HEK293 (cell line): ENCODE measurements around the gene PIK3CD.

Source experiments
- CTCF ChIA-PET: fragments of 350-600 bp; formaldehyde crosslinking; extraction: SDS; loops from one replicate; lab custom pipeline; 2021; ENCODE audit warnings: antibody characterized with exemption; lab: Yijun Ruan, JAX
- POLR2A ChIA-PET: fragments of 300-600 bp; formaldehyde crosslinking; extraction: SDS; loops from one replicate; lab custom pipeline; 2020; ENCODE audit warnings: antibody characterized with exemption, inconsistent platforms; lab: Yijun Ruan, JAX
- H3K27ac ChIP-seq: fragments of 200-500 bp; sonication (Bioruptor generic); 2 replicates; pipeline ENCODE4 v1.5.1; 2014; ENCODE audit warnings: low read depth, low read length, control low read depth, inconsistent platforms; ENCODE audit errors: extremely low read depth
- H3K36me3 ChIP-seq, 2 experiments: fragments of 200-500 bp in 1 of 2; sonication (Bioruptor generic) in 1 of 2; 1 replicate in 1 of 2; 2 replicates in 1 of 2; pipeline ENCODE4 v1.5.1; 2014 to 2017; ENCODE audit warnings: inconsistent platforms in 2 of 2, low read length in 2 of 2; ENCODE audit not compliant: control insufficient read depth in 2 of 2, insufficient read depth in 1 of 2
- H3K4me1 ChIP-seq: fragments of 200-500 bp; sonication (Bioruptor generic); 2 replicates; pipeline ENCODE4 v1.5.1; 2014; ENCODE audit warnings: mild to moderate bottlenecking, low read length, inconsistent platforms; ENCODE audit not compliant: control insufficient read depth, insufficient read depth
- H3K4me3 ChIP-seq: 2 replicates; pipeline ENCODE4 v1.5.1; 2011; ENCODE audit warnings: low read depth, mild to moderate bottlenecking, control low read depth, low read length, moderate library complexity
- H3K9me3 ChIP-seq: fragments of 200-500 bp; sonication (Bioruptor generic); 2 replicates; pipeline ENCODE4 v1.5.1; 2014; ENCODE audit warnings: low read depth, low read length, inconsistent platforms; ENCODE audit not compliant: control insufficient read depth, insufficient read depth
- KLF8 ChIP-seq: fragments of 450-650 bp; formaldehyde crosslinking; IDR thresholded peaks from 2 replicates; pipeline ENCODE4 v1.5.1; 2016; ENCODE audit warnings: missing biosample characterization, missing genetic modification characterization
- OVOL3 ChIP-seq: fragments of 450-650 bp; formaldehyde crosslinking; IDR thresholded peaks from 2 replicates; pipeline ENCODE4 v1.5.1; 2016; ENCODE audit warnings: missing biosample characterization, missing genetic modification characterization
- SP3 ChIP-seq: fragments of 450-650 bp; formaldehyde crosslinking; IDR thresholded peaks from 2 replicates; pipeline ENCODE4 v1.5.1; 2016; ENCODE audit warnings: missing biosample characterization, missing genetic modification characterization
- SP7 ChIP-seq: fragments of 450-650 bp; formaldehyde crosslinking; IDR thresholded peaks from 2 replicates; pipeline ENCODE4 v1.5.1; 2016; ENCODE audit warnings: missing biosample characterization, missing genetic modification characterization
- ZBTB48 ChIP-seq: fragments of 450-650 bp; formaldehyde crosslinking; IDR thresholded peaks from 2 replicates; pipeline ENCODE4 v1.5.1; 2016; ENCODE audit warnings: missing biosample characterization, missing genetic modification characterization
- ZFHX2 ChIP-seq: fragments of 450-650 bp; formaldehyde crosslinking; conservative IDR thresholded peaks from 2 replicates; pipeline ENCODE4 v1.5.1; 2016; ENCODE audit warnings: missing biosample characterization, missing genetic modification characterization
- ZFP69B ChIP-seq: fragments of 450-650 bp; formaldehyde crosslinking; IDR thresholded peaks from 2 replicates; pipeline ENCODE4 v1.5.1; 2016; ENCODE audit warnings: missing biosample characterization, missing genetic modification characterization
- ZNF155 ChIP-seq: fragments of 450-650 bp; formaldehyde crosslinking; IDR thresholded peaks from 2 replicates; pipeline ENCODE4 v1.5.1; 2016; ENCODE audit warnings: missing biosample characterization, missing genetic modification characterization
- ZNF169 ChIP-seq: fragments of 450-650 bp; formaldehyde crosslinking; IDR thresholded peaks from 2 replicates; pipeline ENCODE4 v1.5.1; 2016; ENCODE audit warnings: missing biosample characterization, missing genetic modification characterization
- ZNF274 ChIP-seq, 2 experiments: fragments of 200-500 bp in 1 of 2; fragments of 450-650 bp in 1 of 2; sonication (Bioruptor generic) in 1 of 2; formaldehyde crosslinking in 1 of 2; IDR thresholded peaks; 2 replicates each; pipeline versions ENCODE4 v1.5.1 to v1.6.1; 2014 to 2016; ENCODE audit warnings: borderline replicate concordance in 1 of 2, inconsistent platforms in 1 of 2, low read length in 1 of 2, missing biosample characterization in 1 of 2, missing genetic modification characterization in 1 of 2
- ZNF341 ChIP-seq: fragments of 450-650 bp; formaldehyde crosslinking; IDR thresholded peaks from 2 replicates; pipeline ENCODE4; 2016; ENCODE audit warnings: low read depth, missing biosample characterization, missing genetic modification characterization
- ZNF350 ChIP-seq: fragments of 450-650 bp; formaldehyde crosslinking; IDR thresholded peaks from 2 replicates; pipeline ENCODE4 v1.5.0; 2017; ENCODE audit warnings: missing biosample characterization, mild to moderate bottlenecking, missing genetic modification characterization
- ZNF354C ChIP-seq: fragments of 450-650 bp; formaldehyde crosslinking; IDR thresholded peaks from 2 replicates; pipeline ENCODE4 v1.5.1; 2016; ENCODE audit warnings: missing biosample characterization, missing genetic modification characterization, low read depth, borderline replicate concordance
- ZNF391 ChIP-seq: fragments of 450-650 bp; formaldehyde crosslinking; IDR thresholded peaks from 2 replicates; pipeline ENCODE4 v1.5.1; 2016; ENCODE audit warnings: low read depth, missing biosample characterization, missing genetic modification characterization, borderline replicate concordance
- ZNF394 ChIP-seq: fragments of 450-650 bp; formaldehyde crosslinking; IDR thresholded peaks from 2 replicates; pipeline ENCODE4 v1.5.1; 2016; ENCODE audit warnings: missing biosample characterization, missing genetic modification characterization, mild to moderate bottlenecking, moderate library complexity, borderline replicate concordance
- ZNF548 ChIP-seq: fragments of 450-650 bp; formaldehyde crosslinking; IDR thresholded peaks from 2 replicates; pipeline ENCODE4 v1.5.1; 2016; ENCODE audit warnings: missing biosample characterization, missing genetic modification characterization
- ZNF561 ChIP-seq: fragments of 450-650 bp; IDR thresholded peaks from 2 replicates; pipeline ENCODE4 v1.5.1; 2018; ENCODE audit warnings: missing biosample characterization, missing genetic modification characterization, borderline replicate concordance
- ZNF654 ChIP-seq: fragments of 450-650 bp; formaldehyde crosslinking; IDR thresholded peaks from 2 replicates; pipeline ENCODE4 v1.5.1; 2016; ENCODE audit warnings: low read depth, missing biosample characterization, missing genetic modification characterization
- ZNF707 ChIP-seq: fragments of 450-650 bp; formaldehyde crosslinking; IDR thresholded peaks from 2 replicates; pipeline ENCODE4 v1.5.1; 2016; ENCODE audit warnings: missing biosample characterization, missing genetic modification characterization
- ZNF776 ChIP-seq: fragments of 450-650 bp; formaldehyde crosslinking; IDR thresholded peaks from 2 replicates; pipeline ENCODE4 v1.5.0; 2017; ENCODE audit warnings: missing biosample characterization, missing genetic modification characterization, borderline replicate concordance
- ZNF777 ChIP-seq: fragments of 450-650 bp; formaldehyde crosslinking; IDR thresholded peaks from 2 replicates; pipeline ENCODE4 v1.5.1; 2017; ENCODE audit warnings: missing biosample characterization, missing genetic modification characterization, borderline replicate concordance
- ZNF792 ChIP-seq: fragments of 450-650 bp; formaldehyde crosslinking; IDR thresholded peaks from 2 replicates; pipeline ENCODE4 v1.5.1; 2016; ENCODE audit warnings: missing biosample characterization, missing genetic modification characterization
- ZNF843 ChIP-seq: fragments of 450-650 bp; formaldehyde crosslinking; IDR thresholded peaks from 2 replicates; pipeline ENCODE4 v1.5.1; 2016; ENCODE audit warnings: missing biosample characterization, missing genetic modification characterization
- ZXDB ChIP-seq: fragments of 450-650 bp; formaldehyde crosslinking; IDR thresholded peaks from 2 replicates; pipeline ENCODE4 v1.5.1; 2016; ENCODE audit warnings: missing biosample characterization, missing genetic modification characterization
- TF ChIP-seq, protein P1 (sequence below): fragments of 450-650 bp; formaldehyde crosslinking; IDR thresholded peaks from 2 replicates; pipeline ENCODE4 v1.5.1; 2017; ENCODE audit warnings: missing biosample characterization, missing genetic modification characterization
- TF ChIP-seq, protein P2 (sequence below): fragments of 450-650 bp; formaldehyde crosslinking; IDR thresholded peaks from 2 replicates; pipeline ENCODE4 v1.5.1; 2017; ENCODE audit warnings: missing biosample characterization, missing genetic modification characterization

The PIK3CD gene

DNA sequence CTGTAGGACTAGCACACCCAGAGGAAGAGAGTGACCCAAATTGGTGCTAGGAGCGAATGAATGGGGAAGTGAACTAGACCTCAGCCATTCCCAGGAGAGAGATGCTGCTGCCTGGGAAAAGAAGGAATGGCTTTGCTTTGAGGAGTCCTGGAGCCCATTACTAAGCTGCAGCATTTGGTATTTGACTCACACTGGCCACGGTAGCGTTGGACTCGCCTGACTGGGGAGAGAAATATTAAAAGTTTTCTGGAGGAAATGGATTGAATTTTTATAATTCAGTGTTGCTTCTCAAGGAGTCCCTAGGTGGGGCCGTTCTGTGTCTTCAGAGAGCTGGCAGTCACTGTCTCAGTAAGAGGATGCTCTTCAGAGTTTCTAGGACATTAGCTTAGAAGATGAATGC is 40.2 kb downstream of the PIK3CD start:
- ChIA-PET POLR2A (no interaction called here), CTCF (interaction anchor here (0.6 to 2.6 kb wide), 4 partner anchors 10 to 93 kb away, joined by 3 to 9 read pairs (median 6); no protein-coding TSS in a partner anchor)
- TF ChIP-seq, protein P1, sequence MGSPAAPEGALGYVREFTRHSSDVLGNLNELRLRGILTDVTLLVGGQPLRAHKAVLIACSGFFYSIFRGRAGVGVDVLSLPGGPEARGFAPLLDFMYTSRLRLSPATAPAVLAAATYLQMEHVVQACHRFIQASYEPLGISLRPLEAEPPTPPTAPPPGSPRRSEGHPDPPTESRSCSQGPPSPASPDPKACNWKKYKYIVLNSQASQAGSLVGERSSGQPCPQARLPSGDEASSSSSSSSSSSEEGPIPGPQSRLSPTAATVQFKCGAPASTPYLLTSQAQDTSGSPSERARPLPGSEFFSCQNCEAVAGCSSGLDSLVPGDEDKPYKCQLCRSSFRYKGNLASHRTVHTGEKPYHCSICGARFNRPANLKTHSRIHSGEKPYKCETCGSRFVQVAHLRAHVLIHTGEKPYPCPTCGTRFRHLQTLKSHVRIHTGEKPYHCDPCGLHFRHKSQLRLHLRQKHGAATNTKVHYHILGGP (tag by site-specific recombination): no peak
- TF ChIP-seq ZNF341 (no peak), ZXDB (tag by site-specific recombination) (no peak), ZNF843 (tag by site-specific recombination) (no peak), ZFP69B (tag by site-specific recombination) (no peak), ZNF354C (tag by site-specific recombination) (no peak), ZBTB48 (tag by site-specific recombination) (no peak), ZNF654 (no peak), ZNF776 (tag by site-specific recombination) (no peak), KLF8 (tag by site-specific recombination) (no peak), ZNF561 (no peak)
- no peak overlapping the region for H3K27ac ChIP-seq
- H3K4me1 ChIP-seq: no peaks in the 10 kb centered on the region
- no peak overlapping the region for H3K4me3 ChIP-seq
- no peaks in the 10 kb centered on the region for H3K36me3 ChIP-seq
- no peaks in the 10 kb centered on the region for H3K9me3 ChIP-seq

DNA sequence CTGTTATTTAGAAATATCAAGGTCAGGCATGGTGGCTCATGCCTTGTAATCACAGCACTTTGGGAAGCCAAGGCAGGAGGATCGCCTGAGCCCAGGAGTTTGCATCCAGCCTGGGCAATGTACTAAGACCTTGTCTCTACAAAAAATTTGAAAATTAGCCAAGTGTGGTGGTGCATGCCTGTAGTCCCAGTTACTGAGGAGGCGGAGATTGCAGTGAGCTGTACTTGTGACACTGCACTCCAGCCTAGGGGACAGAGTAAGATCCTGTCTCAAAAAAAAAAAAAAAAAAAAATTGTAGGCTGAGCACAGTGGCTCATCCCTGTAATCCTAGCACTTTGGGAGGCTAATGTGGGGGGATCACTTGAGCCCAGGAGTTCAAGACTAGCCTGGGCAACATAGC is 45.3 kb downstream of the PIK3CD start:
- Histone ChIP-seq H3K4me3 (no peak overlapping the region), H3K27ac (no peak overlapping the region), H3K4me1 (no peaks in the 10 kb centered on the region), H3K9me3 (no peaks in the 10 kb centered on the region), H3K36me3 (no peaks in the 10 kb centered on the region)
- ChIA-PET CTCF (interaction anchor here (0.6 to 1.5 kb wide), 2 partner anchors 42 to 70 kb away, joined by 3 to 6 read pairs; no protein-coding TSS in a partner anchor), POLR2A (no interaction called here)
- TF ChIP-seq ZFHX2 (tag by site-specific recombination) (no peak), ZNF394 (tag by site-specific recombination) (no peak), ZNF777 (no peak), ZNF548 (tag by site-specific recombination) (no peak), ZNF155 (tag by site-specific recombination) (no peak), ZNF350 (no peak), OVOL3 (no peak), SP7 (tag by site-specific recombination) (no peak), ZNF792 (tag by site-specific recombination) (no peak), ZNF707 (tag by site-specific recombination) (no peak), ZNF169 (tag by site-specific recombination) (no peak), SP3 (tag by site-specific recombination) (no peak), ZNF391 (tag by site-specific recombination) (no peak), ZNF274 (IDR thresholded peaks at IDR 0.05; ENCODE audit: low read length) (no peak), ZNF274 (tag by site-specific recombination; IDR thresholded peaks at IDR 0.05; ENCODE audit: borderline replicate concordance) (no peak)
- TF ChIP-seq, protein P2, sequence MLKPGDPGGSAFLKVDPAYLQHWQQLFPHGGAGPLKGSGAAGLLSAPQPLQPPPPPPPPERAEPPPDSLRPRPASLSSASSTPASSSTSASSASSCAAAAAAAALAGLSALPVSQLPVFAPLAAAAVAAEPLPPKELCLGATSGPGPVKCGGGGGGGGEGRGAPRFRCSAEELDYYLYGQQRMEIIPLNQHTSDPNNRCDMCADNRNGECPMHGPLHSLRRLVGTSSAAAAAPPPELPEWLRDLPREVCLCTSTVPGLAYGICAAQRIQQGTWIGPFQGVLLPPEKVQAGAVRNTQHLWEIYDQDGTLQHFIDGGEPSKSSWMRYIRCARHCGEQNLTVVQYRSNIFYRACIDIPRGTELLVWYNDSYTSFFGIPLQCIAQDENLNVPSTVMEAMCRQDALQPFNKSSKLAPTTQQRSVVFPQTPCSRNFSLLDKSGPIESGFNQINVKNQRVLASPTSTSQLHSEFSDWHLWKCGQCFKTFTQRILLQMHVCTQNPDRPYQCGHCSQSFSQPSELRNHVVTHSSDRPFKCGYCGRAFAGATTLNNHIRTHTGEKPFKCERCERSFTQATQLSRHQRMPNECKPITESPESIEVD (tag by site-specific recombination): no peak
